IPS-18c (cell line): ENCODE data around the gene OBSCN.

ENCODE experiments used
- H3K4me3 ChIP-seq: 2 replicates; pipeline ENCODE4 v1.7.0; 2013; ENCODE audit warnings: low read depth, mild to moderate bottlenecking, low read length, moderate library complexity; ENCODE audit not compliant: insufficient read depth
- H3K9me3 ChIP-seq: one replicate; pipeline ENCODE4 v1.6.1; 2013; ENCODE audit warnings: mild to moderate bottlenecking, low read length, moderate library complexity; ENCODE audit not compliant: control insufficient read depth, insufficient read depth

The OBSCN gene

GRCh38 chr1:228320394-228320793 is 112.5 kb downstream of the OBSCN start:
- Histone ChIP-seq H3K9me3 (no peaks in the 10 kb centered on the region), H3K4me3 (no peak overlapping the region)

DNA sequence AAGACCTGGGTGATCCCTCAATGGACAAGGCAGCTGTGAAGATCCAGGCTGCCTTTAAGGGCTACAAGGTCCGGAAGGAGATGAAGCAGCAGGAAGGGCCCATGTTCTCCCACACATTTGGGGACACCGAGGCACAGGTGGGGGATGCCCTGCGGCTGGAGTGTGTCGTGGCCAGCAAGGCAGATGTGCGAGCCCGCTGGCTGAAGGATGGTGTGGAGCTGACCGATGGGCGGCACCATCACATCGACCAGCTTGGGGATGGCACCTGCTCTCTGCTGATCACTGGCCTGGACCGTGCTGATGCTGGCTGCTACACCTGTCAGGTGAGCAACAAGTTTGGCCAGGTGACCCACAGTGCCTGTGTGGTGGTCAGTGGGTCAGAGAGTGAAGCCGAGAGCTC is 113.6 kb downstream of the OBSCN start:
- H3K4me3 ChIP-seq: no peak overlapping the region
- no peaks in the 10 kb centered on the region for H3K9me3 ChIP-seq

DNA sequence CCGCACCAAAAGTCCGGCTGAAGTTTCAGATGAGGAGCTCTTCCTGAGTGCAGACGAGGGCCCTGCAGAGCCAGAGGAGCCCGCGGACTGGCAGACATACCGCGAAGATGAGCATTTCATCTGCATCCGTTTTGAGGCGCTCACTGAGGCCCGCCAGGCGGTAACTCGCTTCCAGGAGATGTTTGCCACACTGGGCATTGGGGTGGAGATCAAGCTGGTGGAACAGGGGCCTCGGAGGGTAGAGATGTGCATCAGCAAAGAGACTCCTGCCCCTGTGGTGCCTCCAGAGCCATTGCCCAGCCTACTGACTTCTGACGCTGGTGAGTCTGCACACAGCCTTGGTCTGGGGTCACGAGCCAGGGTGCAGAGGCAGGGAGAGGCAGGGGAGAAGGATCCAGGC is 114.1 kb downstream of the OBSCN start:
- no peak overlapping the region for H3K4me3 ChIP-seq

DNA sequence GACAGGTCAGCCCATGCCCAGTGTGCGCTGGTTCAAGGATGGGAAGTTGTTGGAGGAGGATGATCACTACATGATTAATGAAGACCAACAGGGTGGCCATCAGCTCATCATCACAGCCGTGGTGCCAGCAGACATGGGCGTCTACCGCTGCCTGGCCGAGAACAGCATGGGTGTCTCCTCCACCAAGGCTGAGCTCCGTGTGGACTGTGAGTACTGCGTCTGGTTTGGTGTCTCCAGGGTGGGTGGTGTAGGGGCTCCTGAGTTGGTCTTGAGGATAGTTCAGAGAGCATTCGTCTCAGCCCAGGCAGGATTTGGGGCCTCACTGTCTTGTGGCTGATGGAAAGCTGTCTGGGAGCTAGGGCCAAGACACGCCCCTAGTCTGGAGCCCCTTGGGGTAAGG is 115.6 kb downstream of the OBSCN start:
- H3K4me3 ChIP-seq: no peak overlapping the region
- H3K9me3 ChIP-seq: no peaks in the 10 kb centered on the region

More for the DNA sequence above, 114.1 kb downstream of the OBSCN start:
- H3K9me3 ChIP-seq: no peaks in the 10 kb centered on the region

DNA sequence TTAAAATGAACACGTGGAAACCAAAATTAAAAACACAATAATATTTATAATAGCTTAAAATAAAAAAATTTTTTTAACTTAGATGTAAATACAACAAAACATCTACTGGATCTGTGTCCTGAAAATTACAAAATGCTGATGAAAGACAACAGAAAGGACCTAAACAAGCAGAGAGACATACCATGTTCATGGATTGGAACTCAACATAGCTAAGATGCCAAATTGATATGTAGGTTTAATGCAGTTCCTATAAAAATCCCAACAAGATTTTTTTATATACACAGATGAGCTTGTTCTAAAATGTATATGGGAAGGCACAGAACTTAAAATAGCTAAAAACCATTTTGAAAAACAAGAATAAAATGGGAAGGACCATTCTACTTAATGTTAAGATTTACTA is 117.4 kb downstream of the OBSCN start:
- no peak overlapping the region for H3K4me3 ChIP-seq
- H3K9me3 ChIP-seq: no peaks in the 10 kb centered on the region

DNA sequence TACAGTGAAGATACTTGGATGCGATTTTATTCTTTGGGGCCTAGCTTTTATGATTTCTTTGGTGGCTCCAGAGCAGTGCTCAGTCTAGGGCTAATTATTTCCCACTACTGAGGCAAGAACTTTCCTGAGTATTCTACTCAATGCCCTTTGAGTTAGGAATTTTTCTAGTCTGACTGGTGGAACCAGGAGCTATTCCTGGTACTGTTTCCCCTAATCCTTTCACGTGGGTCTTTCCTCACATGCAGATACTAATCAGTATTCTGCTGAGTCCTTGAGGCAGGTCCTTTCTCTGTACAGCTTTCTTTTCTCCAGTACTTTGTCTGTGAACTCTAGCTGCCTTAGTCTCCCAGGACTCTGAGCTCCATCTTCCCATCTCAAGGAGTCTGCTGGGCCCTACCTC is 122.0 kb downstream of the OBSCN start:
- Histone ChIP-seq H3K4me3 (no peak overlapping the region), H3K9me3 (no peaks in the 10 kb centered on the region)

DNA sequence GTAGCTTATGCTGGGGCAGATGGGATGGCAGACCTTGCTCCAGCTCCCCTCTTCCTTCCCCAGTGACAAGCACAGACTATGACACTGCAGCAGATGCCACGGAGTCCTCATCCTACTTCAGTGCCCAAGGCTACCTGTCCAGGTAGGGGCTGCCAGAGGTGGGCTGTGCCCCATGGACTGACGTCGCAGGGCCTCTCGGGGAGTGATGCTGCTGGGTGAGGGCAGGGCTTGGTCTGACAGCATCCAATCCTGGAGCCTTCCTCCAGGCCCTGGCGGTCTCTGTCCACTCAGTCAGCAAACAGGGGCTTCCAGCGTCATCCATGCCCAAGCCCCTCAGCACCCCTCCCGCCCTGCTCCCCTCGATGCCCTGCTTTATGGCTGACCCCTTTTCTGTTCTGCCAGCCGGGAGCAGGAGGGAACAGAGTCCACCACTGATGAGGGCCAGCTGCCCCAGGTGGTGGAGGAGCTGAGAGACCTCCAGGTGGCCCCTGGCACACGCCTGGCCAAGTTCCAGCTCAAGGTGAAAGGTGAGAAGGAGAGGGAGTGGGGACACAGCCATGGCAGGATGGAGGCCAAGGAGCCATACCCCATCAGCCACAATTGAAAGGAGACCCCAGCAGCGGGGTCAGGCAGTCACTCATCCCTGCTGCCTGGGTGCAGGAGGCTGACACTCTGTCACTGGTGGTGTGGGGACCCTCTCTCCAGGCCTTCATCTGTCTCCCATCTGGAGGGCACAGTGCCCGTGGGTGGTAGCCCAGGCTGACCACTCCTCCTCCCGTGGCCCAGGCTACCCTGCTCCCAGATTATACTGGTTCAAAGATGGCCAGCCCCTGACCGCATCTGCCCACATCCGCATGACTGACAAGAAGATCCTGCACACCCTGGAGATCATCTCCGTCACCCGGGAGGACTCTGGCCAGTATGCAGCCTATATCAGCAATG is 125.2 kb downstream of the OBSCN start:
- Histone ChIP-seq H3K4me3 (no peak overlapping the region), H3K9me3 (no peaks in the 10 kb centered on the region)

DNA sequence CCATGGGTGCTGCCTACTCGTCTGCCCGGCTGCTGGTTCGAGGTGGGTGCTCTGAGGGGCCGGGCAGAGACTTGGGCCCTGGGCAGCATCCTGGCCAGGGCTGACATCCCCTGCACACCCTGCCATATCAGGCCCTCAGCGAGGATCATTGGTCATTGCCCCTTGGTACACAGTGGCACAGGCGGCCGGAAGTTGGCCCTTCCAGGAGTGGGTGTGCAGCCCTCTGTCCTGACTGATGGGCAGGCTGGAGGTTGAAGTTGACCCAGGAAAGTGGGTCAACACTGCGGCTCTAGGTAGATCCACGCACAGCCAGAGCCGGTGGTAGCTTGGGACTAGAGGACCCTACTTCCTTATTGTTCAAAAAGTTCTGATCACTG is 125.9 kb downstream of the OBSCN start:
- no peaks in the 10 kb centered on the region for H3K9me3 ChIP-seq
- no peak overlapping the region for H3K4me3 ChIP-seq

GRCh38 chr1:228334226-228334935 is 126.5 kb downstream of the OBSCN start:
- Histone ChIP-seq H3K9me3 (no peaks in the 10 kb centered on the region), H3K4me3 (no peak overlapping the region)

DNA sequence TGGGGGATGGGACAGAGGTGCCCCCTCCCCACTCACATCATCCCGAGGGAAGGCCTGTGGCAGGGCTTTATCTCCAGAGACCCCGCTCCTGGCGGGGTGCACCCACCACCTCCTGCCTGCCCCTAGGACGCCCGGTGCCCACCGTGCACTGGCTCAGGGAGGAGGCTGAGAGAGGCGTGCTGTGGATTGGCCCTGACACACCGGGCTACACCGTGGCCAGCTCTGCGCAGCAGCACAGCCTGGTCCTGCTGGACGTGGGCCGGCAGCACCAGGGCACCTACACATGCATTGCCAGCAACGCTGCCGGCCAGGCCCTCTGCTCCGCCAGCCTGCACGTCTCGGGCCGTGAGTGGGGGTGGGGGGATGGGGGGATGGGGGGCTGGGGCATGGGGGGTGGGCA is 127.1 kb downstream of the OBSCN start:
- Histone ChIP-seq H3K9me3 (no peaks in the 10 kb centered on the region), H3K4me3 (no peak overlapping the region)

DNA sequence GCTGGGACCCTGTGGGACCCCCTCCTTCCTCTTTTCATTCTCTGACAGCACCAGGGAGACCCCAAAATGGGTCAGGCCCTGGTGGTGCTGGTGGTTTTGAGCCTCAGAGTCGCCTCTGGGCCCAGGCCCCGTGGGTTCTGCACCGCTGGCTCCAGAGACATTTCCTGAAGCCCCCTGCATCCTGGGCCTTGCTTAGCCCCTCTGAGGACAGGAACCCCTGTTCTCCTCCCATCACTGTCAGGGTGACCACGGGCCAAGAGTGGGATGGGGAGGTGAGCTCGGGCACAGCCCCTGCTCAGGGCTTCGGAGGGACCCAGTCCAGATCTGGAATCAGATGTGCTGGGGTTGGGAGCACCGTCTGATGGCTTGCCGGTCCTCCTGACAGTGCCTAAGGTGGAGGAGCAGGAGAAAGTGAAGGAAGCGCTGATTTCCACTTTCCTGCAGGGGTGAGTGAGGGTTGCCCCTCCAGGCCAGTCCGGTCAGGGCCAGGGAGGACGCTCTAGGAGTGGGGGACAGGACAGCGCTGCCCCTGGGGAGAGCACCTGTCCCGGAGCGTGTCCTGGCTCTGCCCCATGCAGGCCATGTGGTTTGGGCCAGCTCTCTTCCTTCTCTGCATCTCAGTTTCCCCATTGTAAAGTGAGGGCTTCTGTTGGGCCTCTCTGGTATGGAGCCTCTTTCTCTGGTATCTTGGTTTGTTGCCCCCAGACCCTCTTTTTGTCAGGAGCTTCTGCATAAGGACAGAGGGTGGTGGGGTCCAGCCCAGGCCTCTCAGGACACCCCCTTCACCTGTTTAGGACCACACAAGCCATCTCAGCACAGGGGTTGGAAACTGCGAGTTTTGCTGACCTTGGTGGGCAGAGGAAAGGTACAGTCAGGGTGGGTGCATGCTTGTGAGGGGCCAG is 127.8 kb downstream of the OBSCN start:
- H3K9me3 ChIP-seq: no peaks in the 10 kb centered on the region
- H3K4me3 ChIP-seq: no peak overlapping the region

DNA sequence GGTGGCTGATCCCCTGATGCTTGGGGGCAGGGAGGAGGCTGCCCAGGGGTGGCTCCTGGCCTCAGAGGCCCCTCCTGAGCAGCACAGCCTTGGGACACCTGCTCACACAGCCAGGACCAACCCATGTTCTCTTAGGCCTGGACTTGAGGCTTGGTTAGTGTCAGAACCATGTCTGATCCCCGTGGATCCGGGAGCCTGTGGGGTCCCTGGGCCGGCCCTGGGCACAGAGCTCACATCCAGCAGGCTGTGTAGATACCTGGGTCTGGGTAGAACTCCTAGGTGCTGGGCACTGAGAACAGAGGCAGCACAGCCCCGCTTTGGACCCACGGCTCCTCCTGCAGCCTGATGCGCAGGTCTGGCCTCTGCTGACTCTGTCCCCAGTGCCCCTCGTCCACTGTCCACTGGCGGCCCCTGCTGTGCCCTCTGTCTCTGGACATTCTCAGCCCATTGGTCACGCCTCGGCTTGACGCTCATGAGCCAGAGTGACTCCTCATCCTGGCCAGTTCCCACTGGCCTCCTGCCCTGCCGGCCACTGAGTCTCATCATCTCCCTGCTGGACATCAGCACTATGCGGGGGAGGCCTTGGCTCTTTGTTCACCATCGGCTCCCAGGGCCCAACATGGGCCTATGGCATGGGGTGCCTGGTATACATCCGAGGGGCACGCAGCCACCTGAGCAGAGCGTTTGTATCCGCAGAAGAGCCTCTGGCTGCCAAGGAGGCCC is 128.6 kb downstream of the OBSCN start:
- Histone ChIP-seq H3K4me3 (no peak overlapping the region), H3K9me3 (no peaks in the 10 kb centered on the region)

DNA sequence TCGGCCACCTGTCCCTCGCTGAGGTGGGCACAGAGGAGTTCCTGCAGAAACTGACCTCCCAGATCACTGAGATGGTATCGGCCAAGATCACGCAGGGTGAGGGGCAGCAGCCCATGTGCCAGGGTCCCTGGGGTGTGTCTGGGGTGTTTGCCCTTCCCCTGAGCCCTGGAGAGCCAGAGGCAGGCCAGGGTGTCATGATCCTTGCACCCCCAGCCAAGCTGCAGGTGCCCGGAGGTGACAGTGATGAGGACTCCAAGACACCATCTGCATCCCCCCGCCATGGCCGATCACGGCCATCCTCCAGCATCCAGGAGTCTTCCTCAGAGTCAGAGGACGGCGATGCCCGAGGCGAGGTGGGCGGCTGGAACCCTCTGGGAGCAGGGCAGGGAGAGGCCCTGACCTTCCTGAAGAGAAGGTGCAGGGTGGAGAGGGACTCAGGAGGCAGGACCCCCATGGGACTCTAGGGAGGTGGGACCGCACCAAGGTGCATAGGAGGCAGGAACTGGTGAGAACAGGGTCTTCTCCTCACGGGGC is 129.3 kb downstream of the OBSCN start:
- Histone ChIP-seq H3K9me3 (no peaks in the 10 kb centered on the region), H3K4me3 (no peak overlapping the region)

- H3K4me3 ChIP-seq: no peak overlapping the region
- no peaks in the 10 kb centered on the region for H3K9me3 ChIP-seq
These were observed 130.1 kb downstream of the OBSCN start for GRCh38 chr1:228337711-228338520.

DNA sequence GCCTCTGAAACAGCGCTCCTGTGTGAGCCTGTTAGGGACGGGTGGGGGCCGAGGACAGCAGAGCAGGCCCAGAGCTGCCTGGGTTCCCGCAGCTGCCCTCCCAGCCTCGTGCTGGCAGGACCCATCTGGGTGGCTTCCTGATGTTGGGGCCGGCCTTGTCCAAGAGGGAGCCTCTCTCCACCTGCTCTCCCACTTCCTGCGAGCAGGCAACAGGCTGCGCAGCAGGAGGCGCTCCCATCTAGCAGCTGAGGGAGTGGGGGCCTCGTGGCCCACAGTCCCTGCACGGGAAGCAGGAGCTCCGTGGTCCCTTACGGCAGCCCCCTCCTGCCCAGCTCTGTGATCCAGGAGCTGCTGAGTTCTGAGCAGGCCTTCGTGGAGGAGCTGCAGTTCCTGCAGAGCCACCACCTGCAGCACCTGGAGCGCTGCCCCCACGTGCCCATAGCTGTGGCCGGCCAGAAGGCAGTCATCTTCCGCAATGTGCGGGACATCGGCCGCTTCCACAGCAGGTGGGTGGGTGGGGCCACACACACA is 130.7 kb downstream of the OBSCN start:
- Histone ChIP-seq H3K4me3 (no peak overlapping the region), H3K9me3 (no peaks in the 10 kb centered on the region)
